Left renal pelvis (tissue), 4 donors: Measurements from ENCODE around the gene SIAH3. TPM values are rescaled to one million over a fixed set of nuclear protein-coding genes. Genes with fewer than 3 reads are reported as not detected.
"Not testable (repeated sequence)": the region's sequence is repeated elsewhere in the genome, so short reads cannot be mapped to it uniquely, and the experiment has no call there.

Experiments used
- DNase-seq, 4 donors: peaks; one replicate each; pipeline ENCODE4 v3.0.0-alpha.2; 2013; ENCODE audit warnings: low read depth in 4 of 4, low spot score in 3 of 4
- polyA plus RNA-seq, 4 donors: library from polyadenylated mRNA; unstranded; fragments of 120-200 nt; gene quantifications; one replicate each; pipeline ENCODE4 v1.2.1, GENCODE V29; 2013; ENCODE audit not compliant: insufficient read length in 4 of 4

Gene SIAH3
- polyA plus RNA-seq, 4 donors: 0.72 to 2.8 (median 1.1) TPM

DNA sequence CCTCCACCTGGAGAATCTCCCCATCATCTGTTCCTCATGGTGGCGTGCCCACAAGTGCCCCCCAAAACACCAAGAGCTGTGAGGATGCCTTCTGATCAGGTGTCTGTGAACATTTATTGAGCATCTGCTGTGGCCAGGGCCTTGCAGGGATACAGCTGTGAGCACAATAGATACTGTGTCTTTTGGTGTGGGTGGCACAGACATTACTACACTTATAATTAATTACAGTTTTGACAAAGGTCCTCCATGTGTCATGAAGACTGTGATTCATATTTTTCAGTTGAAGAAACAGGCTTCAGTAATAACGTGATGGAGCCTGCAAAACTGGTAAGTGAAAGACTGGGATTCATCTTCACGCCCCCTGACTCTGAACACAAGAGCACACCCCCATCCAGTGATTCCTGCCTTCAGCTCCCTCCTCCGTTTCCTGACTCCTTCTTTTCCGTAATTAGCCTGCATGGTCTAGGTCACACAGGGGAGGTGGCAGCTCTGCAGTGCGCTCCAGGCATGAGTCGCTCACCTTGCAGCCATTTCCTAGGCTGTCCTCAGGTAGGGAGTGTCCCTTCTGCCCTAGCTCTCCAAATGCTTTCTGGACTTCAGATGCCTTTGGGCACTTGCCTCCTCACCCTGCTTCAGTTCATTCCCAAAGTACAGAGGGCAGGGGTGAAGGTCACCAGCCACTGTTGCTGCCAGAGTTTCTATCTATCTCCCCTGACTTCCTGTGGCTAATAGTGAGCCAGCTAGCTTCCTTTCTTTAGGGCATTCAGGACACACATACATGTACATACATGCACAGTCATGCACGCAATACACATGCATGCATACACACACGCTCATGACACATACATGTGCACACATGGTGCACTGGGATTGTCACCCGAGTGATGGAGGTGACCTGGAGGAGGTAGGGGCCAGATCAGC lies 66.5 kb downstream of the SIAH3 start:
- no peak for DNase-seq

DNA sequence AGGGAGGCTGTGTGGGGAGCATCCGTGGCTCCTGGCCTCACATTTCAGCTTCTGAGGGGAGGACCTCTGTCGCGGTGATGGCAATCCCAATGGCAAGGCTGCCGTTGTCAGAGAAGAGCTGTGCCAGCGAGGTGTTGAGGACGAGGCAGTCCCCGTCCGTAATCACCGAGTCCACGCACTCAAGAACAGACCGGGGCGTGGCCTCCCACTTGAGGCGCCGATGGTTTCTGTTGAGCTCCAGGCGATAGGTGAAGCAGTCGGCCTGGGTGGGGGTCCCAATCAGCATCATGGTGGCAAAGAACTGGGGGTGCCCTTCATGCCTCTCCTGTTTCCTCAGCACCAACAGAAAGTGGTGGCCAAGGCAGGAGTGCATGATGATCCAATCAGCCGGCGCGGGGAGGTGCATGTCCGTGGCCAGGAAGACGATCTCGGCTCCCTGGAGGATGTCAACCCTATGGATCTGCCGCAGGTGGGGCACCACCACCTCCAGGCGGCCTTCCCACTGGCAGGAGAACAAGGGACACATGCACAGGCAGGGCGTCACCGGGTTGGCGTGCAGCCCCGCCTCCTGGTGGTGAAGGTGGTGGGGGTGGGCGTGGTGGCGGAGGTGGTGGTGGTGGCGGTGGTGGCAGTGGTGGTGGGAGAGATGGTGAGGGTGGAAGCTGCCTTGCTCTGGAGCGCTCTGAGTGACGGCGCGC lies 68.1 kb downstream of the SIAH3 start:
- DNase-seq: no peak

DNA sequence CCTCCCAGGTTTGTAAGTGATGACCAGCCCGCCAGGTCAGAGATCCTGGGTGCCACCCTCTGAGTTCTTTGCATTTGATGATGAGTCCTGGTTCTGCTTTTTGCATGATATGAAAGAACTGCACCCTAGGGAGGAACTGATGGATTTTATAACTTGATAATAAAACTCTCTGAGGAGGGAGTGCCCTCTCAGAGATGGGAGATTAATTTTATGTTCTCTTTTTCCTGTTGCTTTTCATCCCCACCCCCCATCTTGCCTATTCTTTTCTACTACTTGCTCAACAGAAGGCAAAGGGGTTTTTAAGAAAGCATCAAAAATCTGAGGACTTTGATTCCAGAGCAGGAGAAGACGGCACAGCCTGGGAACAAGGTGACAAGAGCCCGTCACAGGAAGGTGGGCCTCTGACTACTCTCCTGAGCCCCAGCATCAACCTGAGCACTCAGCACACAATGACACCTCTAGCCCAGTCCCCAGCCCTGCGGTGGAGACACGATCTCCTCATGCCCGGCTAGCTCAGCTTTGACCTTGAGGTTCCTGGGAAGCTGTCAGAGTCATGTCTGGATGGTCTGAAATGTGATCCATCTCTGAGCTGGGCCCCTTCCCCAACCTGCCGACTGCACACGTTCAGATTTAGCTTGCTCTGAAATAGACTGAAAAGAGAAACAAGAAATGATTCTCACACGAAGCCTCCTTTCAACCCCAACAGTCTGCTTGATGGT lies 69.1 kb downstream of the SIAH3 start:
- DNase-seq: no peak

DNA sequence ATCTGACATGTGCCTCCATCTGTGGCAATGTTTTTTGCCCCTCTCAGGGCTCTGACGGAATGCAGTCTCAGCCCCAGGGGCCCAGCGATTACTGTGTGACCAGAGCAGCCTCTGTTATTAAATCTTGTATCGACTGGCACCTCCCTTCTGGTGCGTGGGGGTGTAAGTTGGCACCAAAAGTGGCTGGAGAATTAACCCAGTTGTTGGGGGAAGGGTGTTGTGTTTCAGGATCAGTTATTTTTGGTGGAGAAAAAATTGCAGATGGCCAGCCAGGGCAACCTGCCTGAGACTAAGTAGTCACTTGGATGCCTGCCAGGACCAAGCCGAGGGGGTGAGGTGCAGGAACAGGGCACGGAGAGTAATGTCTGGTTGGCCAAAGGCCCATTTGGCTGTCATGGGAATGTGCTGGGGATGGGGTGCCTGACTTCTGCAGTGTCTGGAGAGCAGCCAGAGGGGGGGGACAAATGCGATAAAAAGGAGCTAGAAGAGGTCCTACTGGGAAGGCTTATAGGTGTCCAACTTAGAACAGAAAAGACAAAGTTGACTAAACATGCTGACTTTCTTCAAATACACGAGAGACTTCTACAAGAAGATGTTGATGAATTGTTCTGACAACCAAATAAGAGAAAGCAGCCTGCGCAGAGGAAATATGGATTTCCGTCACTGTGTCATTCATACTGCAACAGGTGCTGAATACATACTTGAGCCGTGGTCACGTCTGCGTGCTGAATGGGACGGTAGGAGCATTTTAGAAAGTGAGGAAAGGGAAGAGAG lies 69.8 kb downstream of the SIAH3 start:
- DNase-seq: no peak

DNA sequence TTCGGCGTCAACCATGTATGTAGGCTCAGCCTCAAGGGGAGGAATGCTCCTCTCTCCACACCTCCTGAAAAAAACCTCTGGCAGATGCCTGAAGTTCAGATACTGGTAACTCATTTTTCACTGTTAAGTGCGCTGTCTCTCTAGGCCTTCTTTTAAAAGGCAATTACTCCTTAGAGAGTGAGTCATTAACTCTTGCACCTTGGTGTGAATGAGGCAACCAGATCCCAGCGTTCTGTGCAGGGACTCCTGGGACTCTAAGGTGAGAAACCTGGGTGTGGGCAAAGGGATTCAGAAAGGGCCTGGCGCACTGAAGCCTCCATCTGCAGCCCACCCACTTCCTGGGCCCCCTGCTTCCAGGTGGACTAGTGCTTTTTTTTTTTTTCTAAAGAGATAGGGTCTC lies 71.7 kb downstream of the SIAH3 start:
- no peak for DNase-seq

- DNase-seq: no peak
These were observed 72.7 kb downstream of the SIAH3 start for GRCh38 chr13:45778882-45779281.

DNA sequence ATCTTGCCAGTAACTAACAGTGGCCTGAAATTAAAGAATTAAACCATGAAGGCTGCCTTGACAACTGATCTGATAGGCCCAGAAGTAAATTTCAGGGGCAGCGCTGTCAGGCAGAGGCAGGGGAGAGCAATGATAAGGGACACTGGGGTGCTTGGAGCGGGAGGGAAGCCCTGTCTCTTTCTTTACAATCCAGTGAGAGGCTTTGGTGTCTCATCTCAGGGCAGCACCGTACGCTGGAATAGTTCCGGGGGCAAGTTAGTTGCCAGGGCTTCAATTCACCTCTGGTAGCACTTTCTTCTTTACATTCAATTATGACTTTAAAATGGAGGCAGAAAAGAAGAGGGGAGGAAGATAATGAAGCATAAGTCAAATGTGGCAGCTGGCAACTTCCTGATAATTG lies 74.8 kb downstream of the SIAH3 start:
- no peak for DNase-seq

- no peak for DNase-seq
These were observed 76.1 kb downstream of the SIAH3 start for GRCh38 chr13:45775401-45775963.

- DNase-seq: no peak
These were observed 77.6 kb downstream of the SIAH3 start for GRCh38 chr13:45773944-45774343.

GRCh38 chr13:45773236-45773635 lies 78.3 kb downstream of the SIAH3 start:
- no peak for DNase-seq

GRCh38 chr13:45770886-45771285 lies 80.7 kb downstream of the SIAH3 start:
- no peak for DNase-seq

GRCh38 chr13:45768656-45769479 lies 82.7 kb downstream of the SIAH3 start:
- DNase-seq: no peak

- DNase-seq: no peak
These were observed 86.1 kb downstream of the SIAH3 start for GRCh38 chr13:45765464-45765863.

DNA sequence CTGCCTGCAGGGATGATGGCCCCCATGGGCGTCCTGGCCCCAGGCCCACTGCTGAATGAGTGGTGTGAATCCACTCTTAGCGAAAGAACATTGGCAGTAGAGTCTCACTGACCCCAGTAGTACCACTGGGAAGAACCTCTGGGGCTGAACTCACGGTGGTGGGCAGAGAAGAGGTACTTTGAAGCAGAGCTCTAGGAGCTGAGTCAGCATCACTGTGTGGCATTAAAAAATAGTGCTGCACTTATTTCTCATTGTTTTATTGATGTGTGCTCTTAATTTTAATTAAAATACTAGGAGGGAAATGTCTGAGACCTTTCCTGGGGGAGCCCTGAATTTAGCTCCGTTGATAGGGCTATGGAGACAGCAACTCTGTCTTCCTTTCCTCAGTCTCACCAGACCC lies 88.1 kb downstream of the SIAH3 start:
- no peak for DNase-seq

DNA sequence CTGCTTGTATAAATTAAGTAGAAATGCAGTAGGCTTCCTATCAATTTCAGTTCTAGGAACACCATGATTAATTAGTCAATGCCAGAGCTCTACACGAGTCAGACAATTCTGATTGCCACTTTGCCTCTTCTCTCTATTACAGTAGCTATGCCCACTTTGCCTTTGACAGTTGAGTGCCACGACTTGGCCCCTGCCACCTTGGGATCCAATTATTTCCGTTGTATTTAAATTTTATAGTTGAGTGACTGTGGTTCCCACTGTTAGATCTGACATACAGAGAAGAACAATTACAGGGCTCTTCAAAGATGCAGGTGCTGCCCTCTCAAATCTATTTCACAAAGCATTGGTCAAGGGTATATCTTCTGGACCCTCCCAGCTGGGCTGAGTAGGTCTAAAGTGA lies 94.0 kb downstream of the SIAH3 start:
- DNase-seq: not testable (repeated sequence)

GRCh38 chr13:45756498-45756897 lies 95.1 kb downstream of the SIAH3 start:
- DNase-seq: not testable (repeated sequence)

GRCh38 chr13:45752510-45752909 lies 99.0 kb downstream of the SIAH3 start:
- no peak for DNase-seq

- no peak for DNase-seq
These were observed 99.7 kb downstream of the SIAH3 start for GRCh38 chr13:45751885-45752284.

DNA sequence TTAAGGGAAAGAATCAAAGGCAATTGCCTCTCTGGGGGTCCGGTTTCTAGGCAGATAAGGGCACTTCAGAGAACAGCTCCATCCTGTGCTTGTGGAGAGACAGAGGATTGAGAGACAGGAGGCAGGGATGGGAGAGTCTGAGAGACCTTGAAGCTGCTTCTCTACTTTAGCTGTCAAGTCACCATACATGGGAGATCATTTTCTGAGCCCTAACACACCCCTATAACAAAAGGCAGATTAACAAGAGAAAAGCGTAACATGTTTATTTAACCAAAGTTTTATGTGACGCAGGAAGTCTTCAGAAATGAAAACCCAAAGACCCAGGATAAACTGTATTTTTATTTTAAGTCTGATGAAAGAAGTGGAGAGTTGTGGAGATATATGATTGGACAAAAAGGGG lies 101.0 kb downstream of the SIAH3 start:
- DNase-seq: no peak
